ENCODE data around the gene FGF8. TPM values are rescaled to one million over a fixed set of nuclear protein-coding genes. Genes with fewer than 3 reads are reported as not detected.
A peak's percentile ranks its signal among the peaks of the same experiment; 100 is the strongest.

Gene FGF8
- total and polyA plus RNA-seq, 2 of the 13 experiments (the other 11 are each of a cell fraction or from before 2014, with no cell fraction given), result not detected

DNA sequence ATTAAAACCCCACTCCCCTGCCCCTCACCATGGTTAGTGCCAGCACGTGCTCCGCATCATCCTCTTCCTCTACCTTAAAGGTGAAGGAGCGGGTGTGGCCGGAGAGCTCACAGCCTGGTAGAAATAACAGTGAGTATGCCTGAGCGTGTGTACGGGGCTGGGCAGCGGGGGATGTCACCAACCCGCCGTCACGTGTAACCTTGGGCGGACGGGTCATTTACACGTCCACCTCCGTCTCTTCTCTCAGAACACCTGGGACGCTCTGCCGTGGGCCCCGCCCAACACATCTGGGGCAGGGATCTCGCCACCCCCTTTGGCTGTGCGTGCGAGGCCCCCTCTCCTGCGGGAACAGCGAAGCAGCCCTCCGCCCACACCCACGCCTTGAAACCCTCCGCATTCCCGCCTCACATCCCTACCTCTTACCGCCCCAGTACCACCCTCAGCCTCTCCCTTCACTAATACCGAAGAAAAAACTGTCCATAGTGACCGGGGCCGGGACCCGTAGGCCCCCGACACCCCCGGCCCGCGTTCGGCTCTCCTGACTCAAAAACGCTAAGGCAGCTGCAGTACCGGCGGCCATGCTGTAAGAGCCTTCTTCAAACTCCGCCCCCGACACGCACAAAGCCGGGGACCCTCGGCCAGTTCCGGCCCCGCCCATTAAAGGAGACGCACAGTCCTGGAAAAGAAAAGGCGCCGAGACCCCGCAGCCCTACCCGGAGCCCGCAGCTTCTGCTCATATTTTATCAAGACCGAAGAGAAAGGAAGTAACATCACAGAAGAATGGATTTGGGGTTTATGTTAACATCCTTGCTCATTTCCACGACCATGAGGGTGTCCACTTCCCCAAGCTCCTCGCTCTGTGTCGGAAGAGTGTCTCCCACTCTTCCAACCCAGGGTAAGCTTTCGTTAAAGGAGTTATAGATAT, 7.2 kb upstream of the FGF8 start, which contains the start of gene NPM3 (continued):
- TF ChIP-seq ZBTB34 (CRISPR knock-in tag; IDR thresholded peaks at IDR 0.05) (0 out of 2 replicates have a peak, but pooled peaks have one; percentile 21), RFXAP (CRISPR knock-in tag; IDR thresholded peaks at IDR 0.05; ENCODE audit: borderline replicate concordance) (0 out of 2 replicates have a peak, but pooled peaks have one; percentile 50), MEIS2 (CRISPR knock-in tag; IDR thresholded peaks at IDR 0.05) (0 out of 2 replicates have a peak, but pooled peaks have one; percentile 18), TARDBP (CRISPR knock-in tag; IDR thresholded peaks at IDR 0.05) (no peak), KDM5B (CRISPR knock-in tag; IDR thresholded peaks at IDR 0.05; ENCODE audit: borderline replicate concordance) (no peak), ZBTB40 (IDR thresholded peaks at IDR 0.05) (no peak), ZBTB40 (CRISPR knock-in tag; IDR thresholded peaks at IDR 0.05) (no peak), ZZZ3 (CRISPR knock-in tag; IDR thresholded peaks at IDR 0.05; ENCODE audit: borderline replicate concordance) (no peak), U2AF1 (optimal IDR thresholded peaks at IDR 0.05; ENCODE audit: low read depth, low read length) (no peak), JUN (CRISPR knock-in tag; IDR thresholded peaks at IDR 0.05) (no peak)
- TF ChIP-seq, protein P1, sequence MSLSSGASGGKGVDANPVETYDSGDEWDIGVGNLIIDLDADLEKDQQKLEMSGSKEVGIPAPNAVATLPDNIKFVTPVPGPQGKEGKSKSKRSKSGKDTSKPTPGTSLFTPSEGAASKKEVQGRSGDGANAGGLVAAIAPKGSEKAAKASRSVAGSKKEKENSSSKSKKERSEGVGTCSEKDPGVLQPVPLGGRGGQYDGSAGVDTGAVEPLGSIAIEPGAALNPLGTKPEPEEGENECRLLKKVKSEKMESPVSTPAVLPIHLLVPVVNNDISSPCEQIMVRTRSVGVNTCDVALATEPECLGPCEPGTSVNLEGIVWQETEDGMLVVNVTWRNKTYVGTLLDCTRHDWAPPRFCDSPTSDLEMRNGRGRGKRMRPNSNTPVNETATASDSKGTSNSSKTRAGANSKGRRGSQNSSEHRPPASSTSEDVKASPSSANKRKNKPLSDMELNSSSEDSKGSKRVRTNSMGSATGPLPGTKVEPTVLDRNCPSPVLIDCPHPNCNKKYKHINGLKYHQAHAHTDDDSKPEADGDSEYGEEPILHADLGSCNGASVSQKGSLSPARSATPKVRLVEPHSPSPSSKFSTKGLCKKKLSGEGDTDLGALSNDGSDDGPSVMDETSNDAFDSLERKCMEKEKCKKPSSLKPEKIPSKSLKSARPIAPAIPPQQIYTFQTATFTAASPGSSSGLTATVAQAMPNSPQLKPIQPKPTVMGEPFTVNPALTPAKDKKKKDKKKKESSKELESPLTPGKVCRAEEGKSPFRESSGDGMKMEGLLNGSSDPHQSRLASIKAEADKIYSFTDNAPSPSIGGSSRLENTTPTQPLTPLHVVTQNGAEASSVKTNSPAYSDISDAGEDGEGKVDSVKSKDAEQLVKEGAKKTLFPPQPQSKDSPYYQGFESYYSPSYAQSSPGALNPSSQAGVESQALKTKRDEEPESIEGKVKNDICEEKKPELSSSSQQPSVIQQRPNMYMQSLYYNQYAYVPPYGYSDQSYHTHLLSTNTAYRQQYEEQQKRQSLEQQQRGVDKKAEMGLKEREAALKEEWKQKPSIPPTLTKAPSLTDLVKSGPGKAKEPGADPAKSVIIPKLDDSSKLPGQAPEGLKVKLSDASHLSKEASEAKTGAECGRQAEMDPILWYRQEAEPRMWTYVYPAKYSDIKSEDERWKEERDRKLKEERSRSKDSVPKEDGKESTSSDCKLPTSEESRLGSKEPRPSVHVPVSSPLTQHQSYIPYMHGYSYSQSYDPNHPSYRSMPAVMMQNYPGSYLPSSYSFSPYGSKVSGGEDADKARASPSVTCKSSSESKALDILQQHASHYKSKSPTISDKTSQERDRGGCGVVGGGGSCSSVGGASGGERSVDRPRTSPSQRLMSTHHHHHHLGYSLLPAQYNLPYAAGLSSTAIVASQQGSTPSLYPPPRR (CRISPR knock-in tag; IDR thresholded peaks at IDR 0.05; ENCODE audit: borderline replicate concordance), result 0 out of 2 replicates have a peak, but pooled peaks have one; percentile 36
